PC-3 (cell line): ENCODE measurements around the gene USP40. TPM values are rescaled to one million over a fixed set of nuclear protein-coding genes. Genes with fewer than 3 reads are reported as not detected.

Experiments used
- ATAC-seq: fragments of 200-7000 bp; cut with Tn5 transposase; 2 replicates; pipeline ENCODE4 v1.9.1; 2020; ENCODE audit warnings: mild to moderate bottlenecking, moderate library complexity
- BruUV-seq: library from RNA; stranded (reverse); fragments of 400-500 nt; replicated peaks from 2 replicates; lab custom pipeline; 2021; lab: Mats Ljungman, UMichigan
- CTCF ChIA-PET: fragments of 300-600 bp; sonication (Branson Sonifier 250); formaldehyde crosslinking; loops from one replicate; lab custom pipeline; 2022; ENCODE audit warnings: antibody characterized with exemption; lab: Charles Lee
- POLR2A ChIA-PET: fragments of 300-600 bp; sonication (Branson Sonifier 250); formaldehyde crosslinking; loops from one replicate; lab custom pipeline; 2022; ENCODE audit warnings: antibody characterized with exemption; ENCODE audit not compliant: unreplicated experiment; lab: Charles Lee
- DNase-seq: peaks from one replicate; pipeline ENCODE4 v3.0.0-alpha.2; 2015
- H2AFZ ChIP-seq: fragments of 300-600 bp; sonication (generic); 2 replicates; pipeline ENCODE4 v1.6.0; 2016; ENCODE audit warnings: antibody characterized with exemption, low read length
- H3F3A ChIP-seq: fragments of 300-600 bp; sonication (generic); one replicate; pipeline ENCODE4 v1.6.0; 2017; ENCODE audit warnings: antibody characterized with exemption, low read length, control low read depth, mild to moderate bottlenecking; ENCODE audit not compliant: unreplicated experiment
- H3K27ac ChIP-seq: fragments of 300-600 bp; sonication (generic); 2 replicates; pipeline ENCODE4 v1.5.1; 2016; ENCODE audit warnings: mild to moderate bottlenecking, low read length
- H3K27me3 ChIP-seq: fragments of 300-600 bp; sonication (generic); 2 replicates; pipeline ENCODE4 v1.6.1; 2016; ENCODE audit warnings: low read length, mixed read lengths
- H3K36me3 ChIP-seq: fragments of 300-600 bp; sonication (generic); 2 replicates; pipeline ENCODE4 v1.6.1; 2016; ENCODE audit warnings: low read depth, mixed run types, low read length, mixed read lengths
- H3K4me1 ChIP-seq: fragments of 300-600 bp; sonication (generic); 2 replicates; pipeline ENCODE4 v1.5.1; 2016; ENCODE audit warnings: low read length; ENCODE audit not compliant: insufficient read depth
- H3K4me2 ChIP-seq: fragments of 300-600 bp; sonication (generic); 2 replicates; pipeline ENCODE4 v1.6.0; 2016; ENCODE audit warnings: low read length
- H3K4me3 ChIP-seq: fragments of 300-600 bp; sonication (generic); 2 replicates; pipeline ENCODE4 v1.5.1; 2016; ENCODE audit warnings: mild to moderate bottlenecking, low read length, mixed read lengths
- H3K79me2 ChIP-seq: fragments of 300-600 bp; sonication (generic); 2 replicates; pipeline ENCODE4 v1.6.1; 2017; ENCODE audit warnings: low read length, mixed read lengths
- H3K9ac ChIP-seq: fragments of 300-600 bp; sonication (generic); 2 replicates; pipeline ENCODE4 v1.6.0; 2016; ENCODE audit warnings: mild to moderate bottlenecking, low read length
- H3K9me2 ChIP-seq: fragments of 300-600 bp; sonication (generic); replicated peaks from 2 replicates; pipeline ENCODE4 v1.6.1; 2016; ENCODE audit warnings: mixed run types, low read length, mixed read lengths
- H3K9me3 ChIP-seq: fragments of 300-600 bp; sonication (generic); 2 replicates; pipeline ENCODE4 v1.6.1; 2016; ENCODE audit warnings: low read length, mixed read lengths
- H4K20me1 ChIP-seq: fragments of 300-600 bp; sonication (generic); 2 replicates; pipeline ENCODE4 v1.6.1; 2016; ENCODE audit warnings: low read length, mixed read lengths
- EZH2 ChIP-seq: fragments of 300-600 bp; sonication (generic); IDR thresholded peaks from one replicate; pipeline ENCODE4 v1.6.1; 2017; ENCODE audit warnings: antibody characterized with exemption, mild to moderate bottlenecking, low read length; ENCODE audit not compliant: unreplicated experiment
- EZH2phosphoT487 ChIP-seq: fragments of 300-600 bp; sonication (generic); IDR thresholded peaks from 2 replicates; pipeline ENCODE4 v1.6.1; 2018; ENCODE audit warnings: mild to moderate bottlenecking, antibody characterized with exemption, low read length, borderline replicate concordance
- intact Hi-C: fragments of 100-400 bp; cut with micrococcal nuclease; formaldehyde crosslinking; loops from 2 replicates; pipeline ENCODE4 v1.9.0; 2023
- total RNA-seq: library from RNA; depleted of rRNA; stranded (reverse); fragments of >200 nt; gene quantifications from 2 replicates; pipeline ENCODE4 v1.2.3, GENCODE V29; 2014
- TF ChIP-seq, protein P1 (sequence below): fragments of 300-600 bp; sonication (generic); conservative IDR thresholded peaks from 2 replicates; pipeline ENCODE4 v1.5.1; 2017; ENCODE audit warnings: antibody characterized with exemption, low read depth, mild to moderate bottlenecking, low read length

USP40 gene
- total RNA-seq, 1 experiment from 2014 or later: 32.1 TPM

DNA sequence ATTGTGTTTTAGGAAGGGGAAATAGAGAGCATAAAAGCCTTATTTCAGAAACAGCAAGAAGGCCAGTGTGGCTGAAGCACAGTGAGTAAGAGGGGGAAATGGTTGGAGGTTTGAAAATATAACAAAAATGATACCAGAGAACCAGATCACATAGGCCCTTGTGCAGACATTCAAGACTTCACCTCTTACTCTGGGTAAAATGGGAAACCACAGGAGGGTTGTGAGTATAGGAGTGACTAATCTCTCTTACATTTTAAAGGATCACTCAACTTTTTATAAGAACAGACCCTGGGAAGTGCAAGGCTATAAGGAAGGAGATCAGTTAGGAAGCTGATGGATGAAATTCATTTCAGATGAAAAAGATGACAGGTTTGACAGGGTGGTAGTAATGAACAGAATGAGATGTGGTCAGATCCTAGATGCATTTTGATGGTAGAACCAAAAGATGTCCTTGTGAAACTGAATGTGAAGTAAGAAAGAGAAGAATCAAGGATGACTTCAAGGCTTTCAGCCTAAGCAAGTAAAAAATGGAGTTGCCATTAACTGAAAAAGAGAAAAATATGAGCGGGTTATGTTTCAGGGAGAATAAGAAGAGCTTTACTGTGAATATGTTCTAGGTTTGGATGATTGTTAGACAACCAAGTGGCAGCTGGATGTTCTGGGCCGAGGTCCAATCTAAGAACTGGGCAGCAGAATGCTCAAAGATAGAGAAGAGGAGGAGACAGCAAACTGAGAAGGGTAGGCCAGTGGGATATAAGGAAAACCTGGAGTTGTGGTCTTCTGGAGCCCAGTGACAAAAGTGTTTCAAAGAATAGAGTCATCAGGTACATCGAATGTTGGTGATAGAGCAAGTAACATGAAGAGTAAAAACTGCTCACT lies 65.1 kb downstream of the USP40 start:
- Histone ChIP-seq H3K9me3 (peaks cover 18% of the 10 kb centered on the region), H3K9me2 (no peaks in the 10 kb centered on the region), H3K4me1 (peaks cover 25% of the 10 kb centered on the region), H3F3A (no peaks in the 10 kb centered on the region), H3K36me3 (peaks cover 31% of the 10 kb centered on the region), H3K4me3 (no peak overlapping the region), H3K4me2 (peak overlapping the region; percentile 36), H2AFZ (no peak overlapping the region), H3K27ac (peak overlapping the region; percentile 68), H3K79me2 (no peaks in the 10 kb centered on the region), H4K20me1 (no peaks in the 10 kb centered on the region), H3K27me3 (no peaks in the 10 kb centered on the region), H3K9ac (no peak overlapping the region)
- ChIA-PET CTCF (interaction anchor here (0.5 kb wide), 1 partner anchor 665 kb away, joined by 8 read pairs; no protein-coding TSS in a partner anchor), POLR2A (no interaction called here)
- ATAC-seq (peak; percentile 94), DNase-seq (peak; percentile 73)
- intact Hi-C loops: loop anchor here (2.0 kb wide), 1 partner anchor 15 kb away; no protein-coding TSS in a partner anchor
- no peak for TF ChIP-seq EZH2phosphoT487
- TF ChIP-seq, protein P1, sequence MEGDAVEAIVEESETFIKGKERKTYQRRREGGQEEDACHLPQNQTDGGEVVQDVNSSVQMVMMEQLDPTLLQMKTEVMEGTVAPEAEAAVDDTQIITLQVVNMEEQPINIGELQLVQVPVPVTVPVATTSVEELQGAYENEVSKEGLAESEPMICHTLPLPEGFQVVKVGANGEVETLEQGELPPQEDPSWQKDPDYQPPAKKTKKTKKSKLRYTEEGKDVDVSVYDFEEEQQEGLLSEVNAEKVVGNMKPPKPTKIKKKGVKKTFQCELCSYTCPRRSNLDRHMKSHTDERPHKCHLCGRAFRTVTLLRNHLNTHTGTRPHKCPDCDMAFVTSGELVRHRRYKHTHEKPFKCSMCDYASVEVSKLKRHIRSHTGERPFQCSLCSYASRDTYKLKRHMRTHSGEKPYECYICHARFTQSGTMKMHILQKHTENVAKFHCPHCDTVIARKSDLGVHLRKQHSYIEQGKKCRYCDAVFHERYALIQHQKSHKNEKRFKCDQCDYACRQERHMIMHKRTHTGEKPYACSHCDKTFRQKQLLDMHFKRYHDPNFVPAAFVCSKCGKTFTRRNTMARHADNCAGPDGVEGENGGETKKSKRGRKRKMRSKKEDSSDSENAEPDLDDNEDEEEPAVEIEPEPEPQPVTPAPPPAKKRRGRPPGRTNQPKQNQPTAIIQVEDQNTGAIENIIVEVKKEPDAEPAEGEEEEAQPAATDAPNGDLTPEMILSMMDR: no peak
- TF ChIP-seq EZH2: no peak
- BruUV-seq: TSS peak; percentile 69

DNA sequence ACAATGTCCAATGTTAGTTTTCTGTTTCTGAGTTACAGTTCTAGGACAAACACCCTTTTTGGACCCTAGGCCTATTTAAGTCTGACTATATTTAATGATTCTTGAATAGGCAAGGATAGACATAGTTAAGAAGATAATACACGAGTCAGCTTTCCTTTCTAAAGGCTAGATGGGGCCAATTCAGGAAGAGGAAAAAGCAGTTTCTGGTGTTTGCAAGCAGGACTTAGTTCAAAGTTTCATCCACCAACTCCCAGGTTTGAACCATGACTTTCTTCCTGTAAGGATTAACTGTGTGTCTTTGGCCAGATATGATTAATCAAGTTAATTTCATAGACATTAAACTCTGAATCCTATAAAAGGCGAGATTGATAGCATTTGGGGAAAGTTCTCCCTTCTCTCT lies 66.7 kb downstream of the USP40 start:
- TSS peak; percentile 64 for BruUV-seq

More for the DNA sequence above, 66.7 kb downstream of the USP40 start:
- H3K9me2 ChIP-seq: no peaks in the 10 kb centered on the region
- no peak overlapping the region for H3K4me2 ChIP-seq
- H3K27me3 ChIP-seq: no peaks in the 10 kb centered on the region
- ATAC-seq (peak; percentile 16), DNase-seq (no peak)
- H3K4me3 ChIP-seq: no peak overlapping the region
- TF ChIP-seq EZH2phosphoT487 (no peak), EZH2 (no peak)
- TF ChIP-seq, protein P1: no peak
- H3K9ac ChIP-seq: no peak overlapping the region
- H3K4me1 ChIP-seq: peaks cover 28% of the 10 kb centered on the region
- H3K9me3 ChIP-seq: peaks cover 18% of the 10 kb centered on the region
- ChIA-PET CTCF (no interaction called here), POLR2A (no interaction called here)
- intact Hi-C loops: loop anchor here (2.0 kb wide), 1 partner anchor 13 kb away; no protein-coding TSS in a partner anchor
- H3K79me2 ChIP-seq: no peaks in the 10 kb centered on the region
- H3F3A ChIP-seq: no peaks in the 10 kb centered on the region
- H4K20me1 ChIP-seq: no peaks in the 10 kb centered on the region
- H3K27ac ChIP-seq: peak overlapping the region; percentile 68; the same call in 1 of the 2 replicates
- no peak overlapping the region for H2AFZ ChIP-seq
- peaks cover 31% of the 10 kb centered on the region for H3K36me3 ChIP-seq
